HG02885 (cell line): ENCODE measurements around the gene MED10.

Experiments used
- ATAC-seq: cut with Tn5 transposase; IDR thresholded peaks from one replicate; pipeline ENCODE4 v1.9.1; 2021; ENCODE audit warnings: mild to moderate bottlenecking; ENCODE audit not compliant: unreplicated experiment, poor library complexity

Gene MED10

GRCh38 chr5:6353602-6354302 lies 24.6 kb downstream of the MED10 start:
- ATAC-seq = no peak

GRCh38 chr5:6350277-6351090 lies 27.9 kb downstream of the MED10 start:
- ATAC-seq = no peak

- ATAC-seq = no peak
Observed at GRCh38 chr5:6349387-6349786, 29.0 kb downstream of the MED10 start.

- ATAC-seq = no peak
Observed at GRCh38 chr5:6348476-6349000, 29.8 kb downstream of the MED10 start.

- ATAC-seq = no peak
Observed at GRCh38 chr5:6347673-6348072, 30.7 kb downstream of the MED10 start.

- no peak for ATAC-seq
Observed at GRCh38 chr5:6347165-6347564, 31.2 kb downstream of the MED10 start.

- no peak for ATAC-seq
Observed at GRCh38 chr5:6344593-6344989, 33.8 kb downstream of the MED10 start.

GRCh38 chr5:6343951-6344592 lies 34.3 kb downstream of the MED10 start:
- ATAC-seq = no peak

GRCh38 chr5:6342689-6343315 lies 35.5 kb downstream of the MED10 start:
- no peak for ATAC-seq

GRCh38 chr5:6340100-6340499 lies 38.2 kb downstream of the MED10 start:
- ATAC-seq = no peak

GRCh38 chr5:6338871-6339270 lies 39.5 kb downstream of the MED10 start:
- no peak for ATAC-seq

GRCh38 chr5:6338135-6338534 lies 40.2 kb downstream of the MED10 start:
- ATAC-seq = no peak

- no peak for ATAC-seq
Observed at GRCh38 chr5:6333182-6333905, 45.0 kb downstream of the MED10 start.

GRCh38 chr5:6328173-6328572 lies 50.2 kb downstream of the MED10 start:
- no peak for ATAC-seq

- no peak for ATAC-seq
Observed at GRCh38 chr5:6326776-6327175, 51.6 kb downstream of the MED10 start.

GRCh38 chr5:6322163-6322713 lies 56.1 kb downstream of the MED10 start:
- no peak for ATAC-seq
